ENCODE data around the gene SMYD5.

The SMYD5 gene

DNA sequence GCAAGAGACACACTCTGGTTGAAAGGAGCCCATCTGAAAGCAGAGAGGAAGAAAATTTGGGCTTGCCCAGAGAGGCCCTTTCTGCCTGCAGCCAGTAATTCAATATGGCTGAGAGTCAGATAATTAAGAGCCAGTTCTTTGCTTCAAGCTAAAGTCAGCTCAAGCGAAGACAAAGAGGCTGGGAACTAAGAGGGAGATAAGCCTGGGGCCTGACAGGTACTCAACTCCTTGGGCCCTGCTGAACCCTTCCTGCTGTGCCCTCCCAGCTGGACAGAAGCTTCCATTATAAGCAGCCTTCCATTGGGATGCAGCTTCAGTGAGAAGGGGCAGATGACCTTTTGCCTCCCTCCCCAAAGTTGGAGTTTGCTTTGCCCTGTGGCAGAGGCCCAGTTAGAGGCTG, 58.2 kb downstream of the SMYD5 start:
- TF ChIP-seq SUZ12 (IDR thresholded peaks at IDR 0.05; ENCODE audit: extremely low read depth, insufficient read depth, insufficient read length) (no peak), ZNF274 (IDR thresholded peaks at IDR 0.05; ENCODE audit: low read depth, low read length) (no peak), YY1 (IDR thresholded peaks at IDR 0.05; ENCODE audit: insufficient read depth, insufficient read length) (no peak)
- H3K27me3 ChIP-seq (ENCODE audit: insufficient read depth, insufficient read length), result peaks cover 39% of the 10 kb centered on the region
- no peaks in the 10 kb centered on the region for H3K36me3 ChIP-seq (ENCODE audit: insufficient read depth, insufficient read length, low read length)
- DNase-seq (ENCODE audit: low read depth, low spot score), result no peak
- H3K9ac ChIP-seq (ENCODE audit: insufficient read length, low read depth), result no peak overlapping the region
- no peak overlapping the region for H3K4me3 ChIP-seq (ENCODE audit: insufficient read length, low read depth)
- H3K4me1 ChIP-seq (ENCODE audit: insufficient read depth, insufficient read length), result peaks cover 5% of the 10 kb centered on the region
- H3K9me3 ChIP-seq (ENCODE audit: insufficient read depth, low read length), result no peaks in the 10 kb centered on the region

Data from NT2/D1 (cell line).